ENCODE measurements around the gene COL6A2. TPM values are rescaled to one million over a fixed set of nuclear protein-coding genes. Genes with fewer than 3 reads are reported as not detected.
A peak's percentile ranks its signal among the peaks of the same experiment; 100 is the strongest.

COL6A2 gene
- polyA plus RNA-seq, 1 of the 3 experiments (the other 2 are of a cell fraction), result 108 TPM

DNA sequence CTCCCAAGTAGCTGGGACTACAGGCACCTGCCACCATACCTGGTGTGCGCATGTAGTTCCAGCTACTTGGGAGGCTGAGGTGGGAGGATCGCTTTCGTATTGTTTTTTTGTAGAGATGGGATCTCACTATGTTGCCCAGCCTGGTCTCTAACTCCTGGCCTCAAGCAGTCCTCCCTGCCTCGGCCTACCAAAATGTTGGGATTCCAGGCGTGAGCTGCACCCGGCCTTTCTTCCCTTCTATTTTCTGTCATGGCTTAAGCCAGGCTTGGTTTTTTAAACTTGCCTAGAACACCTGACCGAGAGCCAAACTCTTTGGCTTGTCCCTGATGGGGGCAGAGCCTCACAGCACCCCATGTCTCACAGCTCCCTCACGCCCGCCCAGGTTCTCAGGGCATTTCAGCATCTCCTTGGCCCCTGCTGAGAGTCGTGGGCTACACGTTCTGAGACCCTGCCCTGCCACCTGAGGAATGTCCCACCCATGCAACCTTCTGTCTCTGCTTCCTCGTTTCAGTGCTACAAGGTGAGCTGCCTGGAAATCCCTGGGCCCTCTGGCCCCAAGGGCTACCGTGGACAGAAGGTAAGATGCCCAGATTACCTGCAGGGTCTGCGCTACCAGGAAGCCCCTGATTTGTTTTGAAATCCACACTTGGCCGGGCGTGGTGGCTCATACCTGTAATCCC lies 15.7 kb downstream of the COL6A2 start:
- POLR2A ChIA-PET, result no interaction called here
- CTCF ChIA-PET, result interaction anchor here (0.7 to 1.9 kb wide), 2 partner anchors 30 to 118 kb away, joined by 3 to 6 read pairs; no protein-coding TSS in a partner anchor

More for the DNA sequence above, 15.7 kb downstream of the COL6A2 start:
- Histone ChIP-seq H3K36me3 (replicated peaks in 1 of 2; ENCODE audit: control insufficient read depth in 1 of 2, insufficient read depth in 2 of 2, low read length in 1 of 2) (peaks cover 25 to 38% of the 10 kb centered on the region in 2 experiments), H3K9me2 (no peaks in the 10 kb centered on the region), H3F3A (replicated peaks; ENCODE audit: insufficient read depth) (no peaks in the 10 kb centered on the region), H3K4me3 (ENCODE audit: low read depth in 2 of 2, low read length in 1 of 2) (no peak overlapping the region), H3K9ac (no peak overlapping the region), H4K20me1 (ENCODE audit: insufficient read depth) (peaks cover 12% of the 10 kb centered on the region), H3K27me3 (ENCODE audit: insufficient read depth) (no peaks in the 10 kb centered on the region), H3K79me2 (ENCODE audit: insufficient read depth) (peaks cover 23% of the 10 kb centered on the region), H3K4me1 (ENCODE audit: control insufficient read depth in 1 of 2, insufficient read depth in 2 of 2, low read depth in 1 of 2, low read length in 1 of 2) (peaks cover 0 to 27% of the 10 kb centered on the region in 2 experiments; a peak in 1 of 4 replicates), H3K9me3 (no peaks in the 10 kb centered on the region), H2AFZ (ENCODE audit: low read depth) (no peak overlapping the region), H3K4me2 (no peak overlapping the region), H3K27ac (ENCODE audit: low read depth in 2 of 2, low read length in 1 of 2) (no peak overlapping the region)
- TF ChIP-seq NRF1 (IDR thresholded peaks at IDR 0.05; ENCODE audit: low read depth, low read length) (no peak), YY1 (IDR thresholded peaks at IDR 0.05; ENCODE audit: low read depth) (no peak), GATA2 (CRISPR knock-in tag; IDR thresholded peaks at IDR 0.05) (no peak), SIN3A (IDR thresholded peaks at IDR 0.05; ENCODE audit: borderline replicate concordance, low read depth, low read length) (no peak), ELF1 (IDR thresholded peaks at IDR 0.05) (no peak), TEAD4 (IDR thresholded peaks at IDR 0.05; ENCODE audit: borderline replicate concordance, insufficient read depth) (no peak), RFX5 (IDR thresholded peaks at IDR 0.05; ENCODE audit: low read length) (no peak), JUND (IDR thresholded peaks at IDR 0.05) (no peak), RCOR1 (IDR thresholded peaks at IDR 0.05; ENCODE audit: low read length) (no peak), RAD21 (IDR thresholded peaks at IDR 0.05; ENCODE audit: low read length) (no peak), FOXJ3 (CRISPR knock-in tag; IDR thresholded peaks at IDR 0.05) (no peak), CHD2 (IDR thresholded peaks at IDR 0.05; ENCODE audit: low read length, partially characterized antibody) (no peak), GABPA (IDR thresholded peaks at IDR 0.05; ENCODE audit: low read depth) (no peak)
- TF ChIP-seq, protein P1, sequence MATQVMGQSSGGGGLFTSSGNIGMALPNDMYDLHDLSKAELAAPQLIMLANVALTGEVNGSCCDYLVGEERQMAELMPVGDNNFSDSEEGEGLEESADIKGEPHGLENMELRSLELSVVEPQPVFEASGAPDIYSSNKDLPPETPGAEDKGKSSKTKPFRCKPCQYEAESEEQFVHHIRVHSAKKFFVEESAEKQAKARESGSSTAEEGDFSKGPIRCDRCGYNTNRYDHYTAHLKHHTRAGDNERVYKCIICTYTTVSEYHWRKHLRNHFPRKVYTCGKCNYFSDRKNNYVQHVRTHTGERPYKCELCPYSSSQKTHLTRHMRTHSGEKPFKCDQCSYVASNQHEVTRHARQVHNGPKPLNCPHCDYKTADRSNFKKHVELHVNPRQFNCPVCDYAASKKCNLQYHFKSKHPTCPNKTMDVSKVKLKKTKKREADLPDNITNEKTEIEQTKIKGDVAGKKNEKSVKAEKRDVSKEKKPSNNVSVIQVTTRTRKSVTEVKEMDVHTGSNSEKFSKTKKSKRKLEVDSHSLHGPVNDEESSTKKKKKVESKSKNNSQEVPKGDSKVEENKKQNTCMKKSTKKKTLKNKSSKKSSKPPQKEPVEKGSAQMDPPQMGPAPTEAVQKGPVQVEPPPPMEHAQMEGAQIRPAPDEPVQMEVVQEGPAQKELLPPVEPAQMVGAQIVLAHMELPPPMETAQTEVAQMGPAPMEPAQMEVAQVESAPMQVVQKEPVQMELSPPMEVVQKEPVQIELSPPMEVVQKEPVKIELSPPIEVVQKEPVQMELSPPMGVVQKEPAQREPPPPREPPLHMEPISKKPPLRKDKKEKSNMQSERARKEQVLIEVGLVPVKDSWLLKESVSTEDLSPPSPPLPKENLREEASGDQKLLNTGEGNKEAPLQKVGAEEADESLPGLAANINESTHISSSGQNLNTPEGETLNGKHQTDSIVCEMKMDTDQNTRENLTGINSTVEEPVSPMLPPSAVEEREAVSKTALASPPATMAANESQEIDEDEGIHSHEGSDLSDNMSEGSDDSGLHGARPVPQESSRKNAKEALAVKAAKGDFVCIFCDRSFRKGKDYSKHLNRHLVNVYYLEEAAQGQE (IDR thresholded peaks at IDR 0.05; ENCODE audit: low read depth, low read length), result no peak
- TF ChIP-seq, protein P2, sequence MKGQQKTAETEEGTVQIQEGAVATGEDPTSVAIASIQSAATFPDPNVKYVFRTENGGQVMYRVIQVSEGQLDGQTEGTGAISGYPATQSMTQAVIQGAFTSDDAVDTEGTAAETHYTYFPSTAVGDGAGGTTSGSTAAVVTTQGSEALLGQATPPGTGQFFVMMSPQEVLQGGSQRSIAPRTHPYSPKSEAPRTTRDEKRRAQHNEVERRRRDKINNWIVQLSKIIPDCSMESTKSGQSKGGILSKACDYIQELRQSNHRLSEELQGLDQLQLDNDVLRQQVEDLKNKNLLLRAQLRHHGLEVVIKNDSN (IDR thresholded peaks at IDR 0.05; ENCODE audit: borderline replicate concordance, low read depth), result no peak
- TF ChIP-seq, protein P3, sequence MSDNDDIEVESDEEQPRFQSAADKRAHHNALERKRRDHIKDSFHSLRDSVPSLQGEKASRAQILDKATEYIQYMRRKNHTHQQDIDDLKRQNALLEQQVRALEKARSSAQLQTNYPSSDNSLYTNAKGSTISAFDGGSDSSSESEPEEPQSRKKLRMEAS (IDR thresholded peaks at IDR 0.05; ENCODE audit: low read depth), result no peak
- TF ChIP-seq, protein P4, sequence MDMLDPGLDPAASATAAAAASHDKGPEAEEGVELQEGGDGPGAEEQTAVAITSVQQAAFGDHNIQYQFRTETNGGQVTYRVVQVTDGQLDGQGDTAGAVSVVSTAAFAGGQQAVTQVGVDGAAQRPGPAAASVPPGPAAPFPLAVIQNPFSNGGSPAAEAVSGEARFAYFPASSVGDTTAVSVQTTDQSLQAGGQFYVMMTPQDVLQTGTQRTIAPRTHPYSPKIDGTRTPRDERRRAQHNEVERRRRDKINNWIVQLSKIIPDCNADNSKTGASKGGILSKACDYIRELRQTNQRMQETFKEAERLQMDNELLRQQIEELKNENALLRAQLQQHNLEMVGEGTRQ (IDR thresholded peaks at IDR 0.05; ENCODE audit: borderline replicate concordance, low read depth, low read length), result no peak
- peak; percentile 14 for DNase-seq
- 98% methylated on average over 16 of the region's 16 CpGs for WGBS (ENCODE audit: low lambda C conversion rate)

Measured in SK-N-SH (cell line).